MM.1S (cell line): ENCODE measurements around the gene GRIN1.

Experiments
- CTCF ChIP-seq: fragments of 300-600 bp; sonication (generic); IDR thresholded peaks from 2 replicates; pipeline ENCODE4 v1.5.1; 2016; ENCODE audit warnings: antibody characterized with exemption, low read length, mixed read lengths
- EZH2 ChIP-seq: fragments of 300-600 bp; sonication (generic); optimal IDR thresholded peaks from 2 replicates; pipeline ENCODE3; 2017; ENCODE audit warnings: low read depth, mild to moderate bottlenecking, antibody characterized with exemption, low read length, mixed read lengths
- EZH2phosphoT487 ChIP-seq: fragments of 300-600 bp; sonication (generic); IDR thresholded peaks from 2 replicates; pipeline ENCODE4 v1.6.1; 2018; ENCODE audit warnings: antibody characterized with exemption, low read length

GRCh38 chr9:137171149-137171900, 32.4 kb downstream of the GRIN1 start:
- TF ChIP-seq CTCF: no peak
- TF ChIP-seq EZH2: no peak
- TF ChIP-seq EZH2phosphoT487: no peak
